DMS153 treated with DMSO at 0.1 percent for 48 hours (cell line): ENCODE results near the gene SMC3.

ENCODE experiments used
- DNase-seq: peaks from one replicate; lab custom pipeline; 2025; ENCODE audit not compliant: unreplicated experiment; lab: John Stamatoyannopoulos, UW

The SMC3 gene

DNA sequence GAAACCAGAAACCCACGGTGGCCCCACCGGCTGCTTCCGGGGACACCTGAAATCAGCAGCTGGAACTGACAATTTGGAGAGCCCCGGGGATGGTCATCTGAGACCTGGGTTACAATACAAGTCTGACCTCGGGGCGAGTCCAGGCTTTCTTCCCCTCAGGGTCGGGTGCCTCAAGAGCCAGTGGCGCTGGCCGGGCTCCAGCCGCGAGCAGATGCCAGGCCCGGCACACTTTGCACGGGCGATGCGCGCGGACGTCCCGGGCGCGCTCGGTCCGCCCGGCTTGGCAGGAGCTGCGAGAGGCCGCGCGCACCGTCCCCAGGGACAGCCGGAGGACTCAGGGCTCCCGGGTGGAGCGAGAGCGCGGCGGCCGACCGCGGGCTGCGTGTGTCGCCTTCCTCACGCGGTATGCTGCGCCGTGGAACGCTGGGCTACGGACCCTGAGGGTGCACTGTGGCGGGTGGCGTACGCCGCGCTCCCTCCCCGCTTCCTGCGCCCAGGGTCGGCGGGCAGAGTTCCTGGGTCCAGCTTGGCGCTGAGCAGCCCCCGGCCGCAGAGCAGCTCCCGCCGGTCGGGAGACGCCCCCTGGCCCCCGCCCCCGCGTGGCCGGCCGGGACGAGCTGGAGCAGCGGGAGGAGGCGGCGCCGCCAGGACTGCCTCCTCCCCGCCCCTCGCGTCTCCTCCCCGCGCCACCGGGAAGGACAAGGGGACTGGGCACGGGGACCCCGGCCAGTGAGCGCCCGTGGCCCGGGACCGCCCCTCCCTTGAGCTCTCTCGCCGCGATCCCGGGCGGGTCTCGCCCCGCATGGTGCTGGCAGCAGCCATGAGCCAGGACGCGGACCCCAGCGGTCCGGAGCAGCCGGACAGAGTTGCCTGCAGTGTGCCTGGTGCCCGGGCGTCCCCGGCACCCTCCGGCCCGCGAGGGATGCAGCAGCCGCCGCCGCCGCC lies 76.4 kb downstream of the SMC3 start, which contains the start of gene RBM20:
TSS of gene RBM20 (plus strand) at position 684 of the 945 bp plus-strand sequence. CDS start at position 803, 119 bp downstream.
- no peak for DNase-seq

GRCh38 chr10:110644598-110645462 lies 77.3 kb downstream of the SMC3 start:
- no peak for DNase-seq

GRCh38 chr10:110646417-110647135 lies 79.1 kb downstream of the SMC3 start:
- no peak for DNase-seq

GRCh38 chr10:110647136-110647430 lies 79.6 kb downstream of the SMC3 start:
- no peak for DNase-seq

GRCh38 chr10:110648692-110649346 lies 81.3 kb downstream of the SMC3 start:
- no peak for DNase-seq

DNA sequence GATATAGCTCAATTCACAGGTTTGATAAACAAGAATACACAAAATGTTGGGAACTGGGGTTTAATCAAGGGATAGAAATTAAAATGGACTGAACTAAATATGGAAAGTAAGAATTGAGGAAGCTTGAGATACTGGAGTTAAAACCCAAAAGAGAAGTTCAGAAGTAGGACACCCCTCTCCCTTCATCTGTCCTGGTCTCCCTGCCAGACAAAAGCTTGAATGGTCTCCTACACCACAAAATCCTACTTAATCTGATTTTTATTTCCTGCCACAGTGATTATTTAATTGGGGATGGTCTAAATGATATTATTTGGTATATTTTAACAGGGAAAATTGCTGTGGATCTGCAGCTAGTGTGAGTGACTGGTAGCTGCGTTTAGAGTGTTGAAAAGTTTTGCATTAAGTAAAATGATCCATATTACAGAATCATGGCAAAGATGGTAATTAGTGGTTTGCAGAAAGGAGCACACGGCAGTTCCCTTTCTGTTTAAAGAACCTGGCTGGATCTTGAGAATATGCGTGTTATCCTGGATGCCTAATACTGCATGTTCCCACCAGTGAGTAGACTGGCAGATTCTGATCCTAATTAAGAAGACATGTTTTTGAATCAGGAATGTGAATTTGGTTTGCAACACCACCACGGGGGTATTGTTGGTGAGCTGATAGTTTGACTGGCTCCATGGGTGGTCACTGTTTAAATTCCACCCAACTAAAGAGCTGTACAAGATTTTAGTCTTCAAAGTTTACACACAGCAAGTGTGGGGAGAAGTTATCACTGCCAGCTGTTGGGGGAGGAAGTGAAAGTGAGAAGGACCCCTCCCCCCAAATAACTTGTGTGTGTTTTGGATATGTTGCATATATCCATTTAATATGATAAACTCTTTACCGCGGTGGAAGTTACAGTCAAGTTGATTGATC lies 82.1 kb downstream of the SMC3 start:
- DNase-seq, result no peak

GRCh38 chr10:110650265-110650668 lies 82.8 kb downstream of the SMC3 start:
- no peak for DNase-seq

DNA sequence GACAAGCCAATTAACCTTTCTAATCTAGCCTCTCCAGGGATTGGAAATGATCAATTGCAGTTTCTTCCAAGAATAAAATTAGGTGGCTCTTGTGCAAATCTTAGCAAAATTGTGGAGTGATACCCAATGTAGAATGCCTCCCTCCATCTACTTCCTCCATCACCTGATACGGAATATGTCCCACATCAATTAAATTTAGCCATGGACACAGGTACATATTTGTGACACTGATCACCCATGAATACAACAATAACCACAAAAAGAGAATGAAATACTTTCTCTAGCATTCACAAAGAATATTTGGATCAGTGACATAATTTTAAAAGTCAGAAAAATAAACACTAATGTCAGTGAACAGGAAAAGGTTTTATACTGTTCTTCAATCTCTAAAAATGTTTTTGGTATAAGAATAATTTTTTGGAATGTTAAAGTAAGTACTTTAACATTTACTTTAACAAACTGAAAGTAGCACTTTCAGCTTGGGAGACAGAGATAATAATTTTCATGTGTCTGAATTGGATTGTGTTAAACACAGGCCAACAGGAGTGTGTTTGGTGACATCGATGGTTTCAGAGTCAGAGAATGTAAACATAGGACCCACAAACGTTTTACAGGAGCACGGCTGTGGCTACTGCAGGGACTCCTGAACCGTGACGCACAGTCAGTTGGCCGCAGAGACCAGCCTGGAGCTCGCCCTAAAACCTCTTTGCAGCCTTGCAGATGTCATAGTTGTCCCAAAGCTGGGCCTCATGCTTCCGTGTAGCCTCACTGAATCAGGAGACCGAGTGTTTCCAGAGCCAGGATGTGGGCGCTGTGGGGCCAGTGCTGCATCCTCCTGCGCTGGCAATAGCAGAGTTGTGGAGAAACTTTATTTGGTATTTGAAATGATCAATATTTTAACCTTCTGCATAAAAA lies 83.8 kb downstream of the SMC3 start:
- DNase-seq, result peak; percentile 17

DNA sequence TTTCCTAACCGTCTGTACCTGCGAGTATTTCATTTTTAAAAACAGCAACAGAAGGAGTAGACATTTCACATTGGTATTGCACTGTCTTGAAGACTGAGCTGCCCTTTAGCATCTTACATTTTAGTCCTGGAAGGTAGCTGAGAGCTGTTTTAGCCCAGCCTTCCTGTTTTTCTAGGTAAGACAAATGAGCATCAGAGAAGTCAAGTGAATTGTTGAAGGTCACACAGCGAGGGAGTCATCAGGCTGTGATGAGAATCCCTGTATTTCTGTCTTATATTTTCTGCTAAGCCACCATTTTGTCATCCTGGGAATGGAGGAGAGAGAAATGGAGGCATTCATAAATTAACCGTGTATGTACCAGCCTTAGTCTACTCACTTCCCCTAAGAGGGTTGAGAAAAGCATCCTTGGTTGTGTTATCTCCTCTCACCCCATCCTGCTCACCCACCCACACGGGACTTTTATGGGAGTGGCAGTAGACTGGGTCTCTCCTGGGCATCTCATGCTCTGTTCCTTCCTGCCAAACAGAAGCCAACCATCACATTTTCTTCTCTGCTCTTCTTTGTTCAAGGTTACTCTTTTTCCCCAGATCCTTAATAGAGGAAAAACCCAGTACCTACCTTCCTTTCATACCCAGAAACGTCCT lies 85.1 kb downstream of the SMC3 start:
- no peak for DNase-seq
